K562 (cell line): ENCODE measurements around the gene CCDC136. TPM values are rescaled to one million over a fixed set of nuclear protein-coding genes. Genes with fewer than 3 reads are reported as not detected.

Experiments
- ATAC-seq: fragments of 200-7000 bp; cut with Tn5 transposase; 3 replicates; pipeline ENCODE4 v1.9.1; 2020; ENCODE audit warnings: moderate library complexity
- BruUV-seq: library from RNA; stranded (reverse); fragments of 400-500 nt; replicated peaks from 2 replicates; lab custom pipeline; 2021; lab: Mats Ljungman, UMichigan
- CTCF ChIA-PET: fragments of 300-600 bp; formaldehyde crosslinking; extraction: SDS; loops from one replicate; lab custom pipeline; 2021; ENCODE audit warnings: low intra/inter-chr PET ratio; lab: Yijun Ruan, JAX
- POLR2A ChIA-PET: fragments of 300-600, 350-650 bp; sonication (Branson Sonifier 250); formaldehyde crosslinking; extraction: SDS; loops from one replicate; lab custom pipeline; 2021; ENCODE audit warnings: antibody characterized with exemption, inconsistent platforms; lab: Yijun Ruan, JAX
- DNase-seq, 4 experiments: peaks; one replicate each; pipeline versions ENCODE4 v3.0.0 to v3.0.0-alpha.2; 2011 to 2018; ENCODE audit warnings: low spot score in 3 of 4, mixed read lengths in 3 of 4; ENCODE audit errors: extremely low read depth in 1 of 4
- FAIRE-seq: peaks from 2 replicates; lab custom pipeline; 2011; peaks lifted over from hg19 to GRCh38; lab: Jason Lieb, UNC
- H2AFZ ChIP-seq: 2 replicates; pipeline ENCODE4 v1.6.0; 2011; ENCODE audit warnings: low read depth, low read length, control low read depth, inconsistent platforms
- H3K27ac ChIP-seq: fragments of 200-600 bp; 3 replicates; pipeline ENCODE4 v1.8.0; 2011; ENCODE audit warnings: low read depth, mild to moderate bottlenecking, control low read depth, inconsistent platforms, low read length, moderate library complexity, mixed read lengths; ENCODE audit errors: extremely low read depth
- H3K27me3 ChIP-seq, 2 experiments: fragments of 300-600 bp in 1 of 2; 2 replicates in 1 of 2; 3 replicates in 1 of 2; pipeline versions ENCODE4 v1.6.0 to v1.8.0; 2011; ENCODE audit warnings: inconsistent platforms in 2 of 2, low read length in 2 of 2, mild to moderate bottlenecking in 1 of 2, mixed read lengths in 1 of 2, moderate library complexity in 1 of 2; ENCODE audit not compliant: control insufficient read depth in 2 of 2, insufficient read depth in 2 of 2
- H3K36me3 ChIP-seq: fragments of 300-600 bp; 3 replicates; pipeline ENCODE4 v1.8.0; 2011; ENCODE audit warnings: mild to moderate bottlenecking, low read length, inconsistent platforms; ENCODE audit not compliant: control insufficient read depth, insufficient read depth
- H3K4me1 ChIP-seq, 2 experiments: fragments of 200-600 bp in 1 of 2; replicated peaks in 1 of 2; 2 replicates in 1 of 2; 3 replicates in 1 of 2; pipeline versions ENCODE4 v1.5.1 to v1.8.0; 2011; ENCODE audit warnings: inconsistent platforms in 2 of 2, low read length in 2 of 2, mild to moderate bottlenecking in 1 of 2, mixed read lengths in 1 of 2, moderate library complexity in 1 of 2; ENCODE audit not compliant: control insufficient read depth in 2 of 2, insufficient read depth in 2 of 2
- H3K4me2 ChIP-seq: 2 replicates; pipeline ENCODE4 v1.6.1; 2011; ENCODE audit warnings: low read length, control low read depth, inconsistent platforms, mixed read lengths; ENCODE audit not compliant: insufficient read depth
- H3K4me3 ChIP-seq: fragments of 200-600 bp; sonication (generic), shearing (Covaris generic); 2 replicates; pipeline ENCODE4 v1.5.1; 2016; ENCODE audit warnings: control low read depth, inconsistent platforms
- H3K79me2 ChIP-seq: fragments of 200-600 bp; 3 replicates; pipeline ENCODE4 v1.8.0; 2011; ENCODE audit warnings: low read length, inconsistent platforms; ENCODE audit not compliant: control insufficient read depth, insufficient read depth
- H3K9ac ChIP-seq, 2 experiments: 2 replicates each; pipeline versions ENCODE4 v1.6.0 to v1.6.1; 2011; ENCODE audit warnings: low read depth in 2 of 2, low read length in 2 of 2, control low read depth in 1 of 2, inconsistent platforms in 1 of 2, mild to moderate bottlenecking in 1 of 2, mixed read lengths in 1 of 2; ENCODE audit not compliant: insufficient read depth in 1 of 2
- H3K9me1 ChIP-seq: one replicate; pipeline ENCODE4 v1.6.0; 2011; ENCODE audit warnings: inconsistent platforms, mild to moderate bottlenecking, low read length, moderate library complexity; ENCODE audit not compliant: control insufficient read depth, insufficient read depth
- H3K9me3 ChIP-seq: replicated peaks from 2 replicates; pipeline ENCODE4 v1.5.1; 2011; ENCODE audit warnings: low read depth, low read length, inconsistent platforms; ENCODE audit not compliant: control insufficient read depth, insufficient read depth
- H4K20me1 ChIP-seq: replicated peaks from 2 replicates; pipeline ENCODE4 v1.6.1; 2011; ENCODE audit warnings: low read length, inconsistent platforms, mixed read lengths; ENCODE audit not compliant: control insufficient read depth, insufficient read depth
- POLR2G ChIP-seq: fragments of 200-400 bp; formaldehyde crosslinking; IDR thresholded peaks from 2 replicates; pipeline ENCODE4 v1.6.1; 2017; ENCODE audit warnings: low read depth, mild to moderate bottlenecking, antibody characterized with exemption, low read length, moderate library complexity
- RBFOX2 ChIP-seq: fragments of 200-400 bp; formaldehyde crosslinking; IDR thresholded peaks from 2 replicates; pipeline ENCODE4 v1.6.1; 2017; ENCODE audit warnings: low read depth, mild to moderate bottlenecking, low read length, moderate library complexity
- RBM22 ChIP-seq: fragments of 200-400 bp; formaldehyde crosslinking; IDR thresholded peaks from 2 replicates; pipeline ENCODE4 v1.6.1; 2018; ENCODE audit warnings: low read length, low read depth; ENCODE audit not compliant: poor library complexity, severe bottlenecking
- TEAD4 ChIP-seq, 2 experiments: sonication (generic) in 1 of 2; formaldehyde crosslinking in 1 of 2; IDR thresholded peaks; 2 replicates each; pipeline versions ENCODE4 v1.6.1 to v1.8.0; 2012 to 2022; ENCODE audit warnings: borderline replicate concordance in 1 of 2, inconsistent platforms in 1 of 2, low read length in 1 of 2, mild to moderate bottlenecking in 1 of 2, missing genetic modification reagents in 1 of 2
- XRCC4 ChIP-seq: IDR thresholded peaks from one replicate; pipeline ENCODE4 v1.6.1; 2011; ENCODE audit not compliant: insufficient read depth, insufficient read length; ENCODE audit errors: extremely low read depth
- ZNF586 ChIP-seq: fragments of 450-650 bp; formaldehyde crosslinking; conservative IDR thresholded peaks from 2 replicates; pipeline ENCODE4 v1.4.0; 2020; ENCODE audit warnings: mild to moderate bottlenecking, moderate library complexity
- WGBS: fragments of 100-300 bp; shearing (Covaris generic); methylation state at CpG from one replicate; pipeline ENCODE4 v1.1.6; 2016; ENCODE audit warnings: low coverage, mixed read lengths; ENCODE audit not compliant: insufficient coverage; ENCODE audit errors: missing lambda C conversion rate; 5-methylcytosine and 5-hydroxymethylcytosine counted together
- in situ Hi-C: fragments of 300-500 bp; cut with MboI; formaldehyde crosslinking; loops from 4 replicates; pipeline ENCODE4 v1.15.0; 2018; ENCODE audit warnings: inconsistent platforms, mixed read lengths
- intact Hi-C: fragments of 100-400 bp; cut with micrococcal nuclease; formaldehyde crosslinking; loops from 2 replicates; pipeline ENCODE4 v1.14.2; 2022
- polyA plus RNA-seq, 8 experiments: library from polyadenylated mRNA; depleted of rRNA in 4 of 8; stranded (reverse) in 5 of 8; unstranded in 3 of 8; fragments of >200 nt; fragmentation: Nextera tagmentation in 2 of 8; fragmentation: Illumina TruSeq in 1 of 8; extraction: Ambion mirVana in 2 of 8; extraction: Trizol in 1 of 8; gene quantifications; 2 replicates each; pipeline versions ENCODE4 v1.2.1 to v1.2.3, GENCODE V29; 2011 to 2014; ENCODE audit warnings: inconsistent platforms in 1 of 8, missing spikeins in 1 of 8
- total RNA-seq, 7 experiments: library from RNA; depleted of rRNA in 6 of 7; stranded (reverse); fragments of >200 nt in 6 of 7; fragmentation: Illumina TruSeq in 2 of 7; extraction: Trizol in 2 of 7; gene quantifications; 2 replicates each; pipeline versions ENCODE4 v1.2.1 to v1.2.3, GENCODE V29; 2011 to 2021; ENCODE audit warnings: low replicate concordance in 1 of 7

The CCDC136 gene
- total and polyA plus RNA-seq, 9 of the 15 experiments (the other 6 are each of a cell fraction or from before 2014, with no cell fraction given): 2.4 to 40.8 (median 26.5) TPM

DNA sequence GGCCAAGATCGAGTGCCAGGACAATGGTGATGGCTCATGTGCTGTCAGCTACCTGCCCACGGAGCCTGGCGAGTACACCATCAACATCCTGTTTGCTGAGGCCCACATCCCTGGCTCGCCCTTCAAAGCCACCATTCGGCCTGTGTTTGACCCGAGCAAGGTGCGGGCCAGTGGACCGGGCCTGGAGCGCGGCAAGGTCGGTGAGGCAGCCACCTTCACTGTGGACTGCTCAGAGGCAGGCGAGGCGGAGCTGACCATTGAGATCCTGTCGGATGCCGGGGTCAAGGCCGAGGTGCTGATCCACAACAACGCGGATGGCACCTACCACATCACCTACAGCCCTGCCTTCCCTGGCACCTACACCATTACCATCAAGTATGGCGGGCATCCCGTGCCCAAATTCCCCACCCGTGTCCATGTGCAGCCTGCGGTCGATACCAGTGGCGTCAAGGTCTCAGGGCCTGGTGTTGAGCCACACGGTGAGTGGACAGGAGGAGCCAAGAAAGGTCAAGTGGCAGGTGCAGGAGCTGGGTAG, 53.1 kb downstream of the CCDC136 start:
- intact Hi-C loops (no loop called here), in situ Hi-C loops (no loop called here)
- Histone ChIP-seq H3K9me3 (no peaks in the 10 kb centered on the region), H3K36me3 (peaks cover 100% of the 10 kb centered on the region; the same call in 2 of the 3 replicates), H3K27me3 (no peaks in the 10 kb centered on the region), H2AFZ (no peak overlapping the region), H4K20me1 (peaks cover 25% of the 10 kb centered on the region), H3K27ac (no peak overlapping the region), H3K9me1 (peaks cover 10% of the 10 kb centered on the region), H3K9ac (peak overlapping the region in 1 of 2 experiments; percentile 73; a peak in 2 of 4 replicates), H3K4me3 (no peak overlapping the region), H3K4me1 (peaks cover 0 to 43% of the 10 kb centered on the region in 2 experiments; a peak in 2 of 5 replicates), H3K79me2 (no peaks in the 10 kb centered on the region), H3K4me2 (no peak overlapping the region)
- TF ChIP-seq RBM22 (peak; percentile 89), POLR2G (peak; percentile 77), XRCC4 (no peak), TEAD4 (IDR thresholded peaks at IDR 0.05; ENCODE audit: low read length) (no peak), TEAD4 (CRISPR knock-in tag; IDR thresholded peaks at IDR 0.05; ENCODE audit: borderline replicate concordance) (0 out of 2 replicates have a peak, but pooled peaks have one; percentile 67), ZNF586 (no peak), RBFOX2 (peak; percentile 61)
- ATAC-seq: no peak
- WGBS: 94% methylated on average over 25 of the region's 25 CpGs
- CTCF ChIA-PET: no interaction called here
- POLR2A ChIA-PET: interaction anchor here (0.7 to 1.7 kb wide), 6 partner anchors 8 to 167 kb away, joined by 3 to 6 read pairs (median 4); no protein-coding TSS in a partner anchor
- FAIRE-seq: no peak
- no peak for DNase-seq
- no TSS peak for BruUV-seq
